Suprapubic skin (tissue), 4 donors: Measurements from ENCODE around the gene LRPAP1. TPM values are rescaled to one million over a fixed set of nuclear protein-coding genes. Genes with fewer than 3 reads are reported as not detected.

ENCODE experiments used
- DNase-seq, 2 donors: peaks; one replicate each; pipeline ENCODE4 v3.0.0-alpha.2; 2019; ENCODE audit warnings: low spot score in 2 of 2
- H3K27ac ChIP-seq: fragments of 200-600 bp; sonication (generic); one replicate; pipeline ENCODE4 v1.5.1; 2019
- H3K27me3 ChIP-seq: fragments of 200-600 bp; sonication (generic); one replicate; pipeline ENCODE4 v1.5.1; 2019
- H3K36me3 ChIP-seq: fragments of 200-600 bp; sonication (generic); one replicate; pipeline ENCODE4 v1.5.1; 2019
- H3K4me1 ChIP-seq: fragments of 200-600 bp; sonication (generic); one replicate; pipeline ENCODE4 v1.5.1; 2019
- H3K4me3 ChIP-seq: fragments of 200-600 bp; sonication (generic); one replicate; pipeline ENCODE4 v1.5.1; 2019; ENCODE audit warnings: mild to moderate bottlenecking
- H3K9me3 ChIP-seq: fragments of 200-600 bp; sonication (generic); one replicate; pipeline ENCODE4 v1.5.1; 2019
- CTCF ChIP-seq, 2 donors: fragments of 200-600 bp in 1 of 2; fragments of 450-650 bp in 1 of 2; sonication (generic) in 1 of 2; IDR thresholded peaks; one replicate each; pipeline ENCODE4 v1.5.1; 2016 to 2019; ENCODE audit warnings: antibody characterized with exemption in 2 of 2, mild to moderate bottlenecking in 1 of 2, moderate library complexity in 1 of 2
- EP300 ChIP-seq: sonication (generic); formaldehyde crosslinking; IDR thresholded peaks from one replicate; pipeline ENCODE4 v1.6.1; 2017; ENCODE audit warnings: antibody characterized with exemption
- POLR2A ChIP-seq, 2 donors: fragments of 450-650 bp; IDR thresholded peaks; one replicate each; pipeline ENCODE4 v1.6.1; 2017; ENCODE audit warnings: antibody characterized with exemption in 2 of 2, mild to moderate bottlenecking in 2 of 2, moderate library complexity in 2 of 2
- POLR2AphosphoS5 ChIP-seq, 3 donors: sonication (generic); formaldehyde crosslinking; IDR thresholded peaks; one replicate each; pipeline ENCODE4 v1.6.1; 2017; ENCODE audit warnings: antibody characterized with exemption in 3 of 3
- WGBS: methylation state at CpG from one replicate; pipeline ENCODE4 v1.1.5; 2018; 5-methylcytosine and 5-hydroxymethylcytosine counted together
- total RNA-seq, 4 donors: library from RNA; depleted of rRNA; stranded (reverse); fragments of >200 nt; gene quantifications; one replicate each; pipeline ENCODE4 v1.1.0, GENCODE V29; 2016

Gene LRPAP1
- total RNA-seq, 4 donors from 2014 or later: 88.8 to 114 (median 95.5) TPM

GRCh38 chr4:3532751-3533422 lies 665 bp upstream of the LRPAP1 start:
- H3K27ac ChIP-seq: no peak overlapping the region
- no peak for TF ChIP-seq CTCF (IDR thresholded peaks at IDR 0.05)
- no peak for TF ChIP-seq POLR2AphosphoS5 (IDR thresholded peaks at IDR 0.05)
- no peak for TF ChIP-seq EP300
- no peak for TF ChIP-seq POLR2A (IDR thresholded peaks at IDR 0.05)

GRCh38 chr4:3531318-3531878 lies 824 bp downstream of the LRPAP1 start:
- peaks cover 31% of the 10 kb centered on the region for H3K4me1 ChIP-seq

More at GRCh38 chr4:3532751-3533422, 665 bp upstream of the LRPAP1 start:
- peaks cover 31% of the 10 kb centered on the region for H3K4me1 ChIP-seq
- peak in 1 of 2 donors; percentile 68 for DNase-seq
- no peaks in the 10 kb centered on the region for H3K9me3 ChIP-seq
- WGBS: 30% methylated on average over 15 of the region's 42 CpGs
- H3K36me3 ChIP-seq: peaks cover 3% of the 10 kb centered on the region
- H3K4me3 ChIP-seq: peak overlapping the region; percentile 76
- H3K27me3 ChIP-seq: no peaks in the 10 kb centered on the region

GRCh38 chr4:3530663-3531254 lies 1.5 kb downstream of the LRPAP1 start:
- DNase-seq: peak in 1 of 2 donors; percentile 62
- Histone ChIP-seq H3K9me3 (no peaks in the 10 kb centered on the region), H3K4me3 (peak overlapping the region; percentile 76), H3K36me3 (peaks cover 8% of the 10 kb centered on the region), H3K27ac (no peak overlapping the region), H3K4me1 (peaks cover 31% of the 10 kb centered on the region), H3K27me3 (no peaks in the 10 kb centered on the region)
- no peak for TF ChIP-seq EP300
- no peak for TF ChIP-seq POLR2AphosphoS5 (IDR thresholded peaks at IDR 0.05)
- no peak for TF ChIP-seq CTCF (IDR thresholded peaks at IDR 0.05)
- TF ChIP-seq POLR2A (IDR thresholded peaks at IDR 0.05): no peak
- WGBS: 57% methylated on average over 14 of the region's 18 CpGs

More at GRCh38 chr4:3531318-3531878, 824 bp downstream of the LRPAP1 start:
- Histone ChIP-seq H3K9me3 (no peaks in the 10 kb centered on the region), H3K27me3 (no peaks in the 10 kb centered on the region), H3K27ac (no peak overlapping the region), H3K36me3 (peaks cover 8% of the 10 kb centered on the region), H3K4me3 (peak overlapping the region; percentile 76)
- WGBS: 9% methylated on average over 17 of the region's 17 CpGs
- DNase-seq: peak in 1 of 2 donors; percentile 41
- TF ChIP-seq POLR2AphosphoS5 (IDR thresholded peaks at IDR 0.05): no peak
- no peak for TF ChIP-seq EP300
- TF ChIP-seq CTCF (IDR thresholded peaks at IDR 0.05): no peak
- TF ChIP-seq POLR2A (IDR thresholded peaks at IDR 0.05): no peak

- no peak for TF ChIP-seq EP300
- TF ChIP-seq CTCF (IDR thresholded peaks at IDR 0.05): no peak
- no peak for TF ChIP-seq POLR2AphosphoS5 (IDR thresholded peaks at IDR 0.05)
- TF ChIP-seq POLR2A (IDR thresholded peaks at IDR 0.05): no peak
- H3K9me3 ChIP-seq: no peaks in the 10 kb centered on the region
- H3K27ac ChIP-seq: no peak overlapping the region
- 90% methylated on average over 16 of the region's 16 CpGs for WGBS
- H3K4me3 ChIP-seq: no peak overlapping the region
- peaks cover 31% of the 10 kb centered on the region for H3K4me1 ChIP-seq
- H3K36me3 ChIP-seq: peaks cover 11% of the 10 kb centered on the region
- no peaks in the 10 kb centered on the region for H3K27me3 ChIP-seq
- DNase-seq: peak in 1 of 2 donors; percentile 27
These were observed 2.2 kb downstream of the LRPAP1 start for GRCh38 chr4:3530051-3530450.

GRCh38 chr4:3529363-3529762 lies 2.9 kb downstream of the LRPAP1 start:
- DNase-seq: no peak
- WGBS: 84% methylated on average over 12 of the region's 12 CpGs
- Histone ChIP-seq H3K4me1 (peaks cover 31% of the 10 kb centered on the region), H3K36me3 (peaks cover 18% of the 10 kb centered on the region), H3K4me3 (no peak overlapping the region), H3K27ac (no peak overlapping the region), H3K9me3 (no peaks in the 10 kb centered on the region), H3K27me3 (no peaks in the 10 kb centered on the region)
- no peak for TF ChIP-seq POLR2A (IDR thresholded peaks at IDR 0.05)
- TF ChIP-seq EP300: no peak
- no peak for TF ChIP-seq CTCF (IDR thresholded peaks at IDR 0.05)
- no peak for TF ChIP-seq POLR2AphosphoS5 (IDR thresholded peaks at IDR 0.05)
